ENCODE measurements around the gene CDCA7L.
A peak's percentile ranks its signal among the peaks of the same experiment; 100 is the strongest.

CDCA7L gene

GRCh38 chr7:21945454-21946221, at the start of gene CDCA7L:
CDCA7L (minus strand) TSS chr7:21945899; CDS start chr7:21945804, 95 bp downstream.
- peak; percentile 76 for DNase-seq

GRCh38 chr7:21986096-21986495, 40.4 kb upstream of the CDCA7L start:
- no peak for DNase-seq

GRCh38 chr7:21984042-21984441, 38.3 kb upstream of the CDCA7L start:
- no peak for DNase-seq

GRCh38 chr7:21983056-21983455, 37.4 kb upstream of the CDCA7L start:
- DNase-seq, result no peak

GRCh38 chr7:21981524-21981923, 35.8 kb upstream of the CDCA7L start:
- DNase-seq, result no peak

GRCh38 chr7:21980926-21981500, 35.3 kb upstream of the CDCA7L start:
- no peak for DNase-seq

GRCh38 chr7:21972397-21972784, 26.7 kb upstream of the CDCA7L start:
- peak; percentile 4 for DNase-seq

- DNase-seq, result no peak
These were observed 26.2 kb upstream of the CDCA7L start for GRCh38 chr7:21971780-21972396.

- no peak for DNase-seq
These were observed 24.1 kb upstream of the CDCA7L start for GRCh38 chr7:21969822-21970221.

GRCh38 chr7:21967598-21968003, 21.9 kb upstream of the CDCA7L start:
- peak; percentile 11 for DNase-seq

GRCh38 chr7:21966271-21966670, 20.6 kb upstream of the CDCA7L start:
- DNase-seq, result no peak

GRCh38 chr7:21965291-21965690, 19.6 kb upstream of the CDCA7L start:
- no peak for DNase-seq

GRCh38 chr7:21962677-21963076, 17.0 kb upstream of the CDCA7L start:
- no peak for DNase-seq

GRCh38 chr7:21960922-21961321, 15.2 kb upstream of the CDCA7L start:
- DNase-seq, result no peak

- DNase-seq, result no peak
These were observed 13.7 kb upstream of the CDCA7L start for GRCh38 chr7:21959387-21959776.

GRCh38 chr7:21953781-21954180, 8.1 kb upstream of the CDCA7L start:
- no peak for DNase-seq

- no peak for DNase-seq
These were observed 3.3 kb upstream of the CDCA7L start for GRCh38 chr7:21948887-21949540.

- DNase-seq, result no peak
These were observed 2.7 kb upstream of the CDCA7L start for GRCh38 chr7:21948364-21948763.

GRCh38 chr7:21947946-21948345, 2.2 kb upstream of the CDCA7L start:
- no peak for DNase-seq

GRCh38 chr7:21947056-21947455, 1.4 kb upstream of the CDCA7L start:
- no peak for DNase-seq

- no peak for DNase-seq
These were observed 567 bp upstream of the CDCA7L start for GRCh38 chr7:21946222-21946709.

- DNase-seq, result peak; percentile 44
These were observed 864 bp downstream of the CDCA7L start for GRCh38 chr7:21944616-21945453.

GRCh38 chr7:21943436-21943835, 2.3 kb downstream of the CDCA7L start:
- DNase-seq, result peak; percentile 12
